Nephron progenitor cell (in vitro differentiated cells): ENCODE data around the gene ZNF675.
"Not testable (repeated sequence)": the region's sequence is repeated elsewhere in the genome, so short reads cannot be mapped to it uniquely, and the experiment has no call there.

Source experiments
- DNase-seq: peaks from one replicate; pipeline ENCODE4 v3.0.0; 2021
- H3K27ac Mint-ChIP-seq: 2 replicates; pipeline ENCODE4 v1.8.0; 2021; ENCODE audit warnings: mild to moderate bottlenecking, moderate library complexity, mixed read lengths
- H3K27me3 Mint-ChIP-seq: 2 replicates; pipeline ENCODE4 v1.8.0; 2021; ENCODE audit warnings: mild to moderate bottlenecking, low read depth, mixed read lengths; ENCODE audit not compliant: poor library complexity
- H3K36me3 Mint-ChIP-seq: 2 replicates; pipeline ENCODE4 v1.8.0; 2021; ENCODE audit warnings: low read depth, mixed read lengths
- H3K4me1 Mint-ChIP-seq: 2 replicates; pipeline ENCODE4 v1.8.0; 2021; ENCODE audit warnings: mixed read lengths
- H3K4me3 Mint-ChIP-seq: 2 replicates; pipeline ENCODE4 v1.8.0; 2021; ENCODE audit warnings: mild to moderate bottlenecking, moderate library complexity, mixed read lengths
- H3K9me3 Mint-ChIP-seq: 2 replicates; pipeline ENCODE4 v1.8.0; 2021; ENCODE audit warnings: mild to moderate bottlenecking, moderate library complexity, mixed read lengths
- CTCF ChIP-seq: fragments of 200-600 bp; sonication (generic); IDR thresholded peaks from 2 replicates; pipeline ENCODE4 v1.5.0; 2021; ENCODE audit warnings: antibody characterized with exemption

The ZNF675 gene

GRCh38 chr19:23686621-23687423 lies at the start of gene ZNF675:
TSS of gene ZNF675 (minus strand) at chr19:23687212. CDS start at chr19:23687033, 179 bp downstream.
- peaks cover 43% of the 10 kb centered on the region for H3K36me3 Mint-ChIP-seq
- H3K9me3 Mint-ChIP-seq, result peaks cover 54% of the 10 kb centered on the region
- H3K27ac Mint-ChIP-seq, result peak within 1 kb of the TSS; percentile 100
- TF ChIP-seq CTCF, result no peak
- H3K27me3 Mint-ChIP-seq, result no peaks in the 10 kb centered on the region
- H3K4me1 Mint-ChIP-seq, result peaks cover 7% of the 10 kb centered on the region
- peak within 1 kb of the TSS; percentile 99 for H3K4me3 Mint-ChIP-seq
- peak; percentile 86 for DNase-seq

DNA sequence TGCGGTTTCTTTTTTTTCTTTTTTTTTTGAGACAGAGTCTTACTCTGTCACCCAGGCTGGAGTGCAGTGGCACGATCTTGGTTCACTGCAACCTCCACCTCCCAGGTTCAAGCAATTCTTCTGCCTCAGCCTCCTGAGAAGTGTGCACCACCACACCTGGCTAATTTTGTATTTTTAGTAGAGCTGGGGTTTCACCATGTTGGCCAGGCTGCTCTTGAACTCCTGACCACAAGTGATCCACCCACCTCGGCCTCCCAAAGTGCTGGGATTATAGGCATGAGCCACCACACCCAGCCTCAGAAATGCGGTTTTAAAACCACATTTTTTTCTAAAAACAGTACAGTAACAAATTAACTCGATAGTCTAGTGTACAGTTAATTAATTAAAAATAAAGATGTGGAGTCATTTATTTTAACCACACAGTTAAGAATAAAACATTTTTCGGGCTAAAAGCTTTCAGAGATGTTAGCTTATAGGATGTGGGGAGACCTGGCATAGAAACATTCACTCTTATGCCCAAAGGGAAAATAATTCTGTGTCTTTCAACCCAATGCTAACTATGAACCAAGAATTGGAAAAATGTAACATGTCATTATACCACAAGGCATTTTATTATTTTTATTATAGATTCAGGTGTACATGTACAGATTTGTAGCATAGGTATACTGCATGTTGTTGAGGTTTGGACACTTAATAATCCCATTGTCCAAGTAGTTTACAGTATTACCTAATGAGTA lies 43.9 kb upstream of the ZNF675 start:
- not testable (repeated sequence) for H3K4me3 Mint-ChIP-seq, H3K36me3 Mint-ChIP-seq, H3K27me3 Mint-ChIP-seq, H3K27ac Mint-ChIP-seq, H3K4me1 Mint-ChIP-seq, DNase-seq
- H3K9me3 Mint-ChIP-seq, result peaks cover 43% of the 10 kb centered on the region

DNA sequence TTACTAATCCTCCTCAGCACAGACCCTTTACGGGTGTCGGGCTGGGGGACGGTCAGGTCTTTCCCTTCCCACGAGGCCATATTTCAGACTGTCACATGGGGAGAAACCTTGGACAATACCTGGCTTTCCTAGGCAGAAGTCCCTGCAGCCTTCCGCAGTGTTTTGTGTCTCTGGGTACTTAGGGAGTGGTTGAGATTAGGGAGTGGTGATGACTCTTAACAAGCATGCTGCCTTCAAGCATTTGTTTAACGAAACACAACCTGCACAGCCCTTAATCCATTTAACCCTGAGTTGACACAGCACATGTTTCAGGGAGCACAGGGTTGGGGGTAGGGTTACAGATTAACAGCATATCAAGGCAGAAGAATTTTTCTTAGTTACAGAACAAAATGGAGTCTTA lies 37.1 kb upstream of the ZNF675 start:
- H3K4me1 Mint-ChIP-seq, result peaks cover 13% of the 10 kb centered on the region
- not testable (repeated sequence) for DNase-seq, H3K27ac Mint-ChIP-seq, H3K4me3 Mint-ChIP-seq, H3K36me3 Mint-ChIP-seq
- H3K9me3 Mint-ChIP-seq, result peaks cover 26% of the 10 kb centered on the region
- peaks cover 12% of the 10 kb centered on the region for H3K27me3 Mint-ChIP-seq

DNA sequence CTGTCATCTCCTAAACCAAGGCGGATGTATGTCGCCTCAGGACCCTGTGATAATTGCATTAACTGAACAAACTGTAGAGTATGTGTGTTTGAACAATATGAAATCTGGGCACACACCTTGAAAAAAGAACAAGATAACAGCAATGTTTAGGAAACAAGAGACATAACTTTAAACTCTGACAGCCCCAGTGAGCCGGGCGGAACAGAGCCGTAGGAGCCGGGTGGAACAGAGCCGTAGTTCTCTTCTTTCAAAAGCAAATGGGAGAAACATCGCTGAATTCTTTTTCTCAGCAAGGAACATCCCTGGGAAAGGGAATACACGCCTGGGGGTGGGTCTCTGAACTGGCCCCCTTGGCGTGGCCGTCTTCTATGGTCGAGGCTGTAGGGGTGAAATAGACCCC lies 31.8 kb upstream of the ZNF675 start:
- peaks cover 5% of the 10 kb centered on the region for H3K4me1 Mint-ChIP-seq
- H3K4me3 Mint-ChIP-seq, result no peak overlapping the region
- no peaks in the 10 kb centered on the region for H3K36me3 Mint-ChIP-seq
- peaks cover 10% of the 10 kb centered on the region for H3K9me3 Mint-ChIP-seq
- no peak for TF ChIP-seq CTCF
- peaks cover 19% of the 10 kb centered on the region for H3K27me3 Mint-ChIP-seq
- no peak overlapping the region for H3K27ac Mint-ChIP-seq
- no peak for DNase-seq

DNA sequence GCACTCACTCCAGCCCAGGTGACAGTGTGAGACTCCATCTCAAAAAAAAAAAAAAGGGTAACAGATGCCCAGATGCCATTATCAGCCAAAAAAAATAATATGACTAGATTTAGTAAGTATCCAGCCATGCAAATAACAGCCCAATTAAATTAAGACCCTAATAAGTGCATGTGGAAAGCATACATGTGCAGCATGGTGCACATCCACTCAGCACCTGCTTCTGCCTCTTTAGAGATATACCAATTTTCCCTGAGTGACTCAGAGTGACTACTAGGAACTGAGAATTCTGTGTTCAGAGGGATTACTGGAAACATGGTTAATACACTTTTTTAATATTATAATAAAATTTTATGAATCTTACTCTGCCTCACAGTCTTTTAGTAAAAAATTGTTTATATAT lies 29.8 kb upstream of the ZNF675 start:
- Mint-ChIP-seq H3K27me3 (peaks cover 19% of the 10 kb centered on the region), H3K27ac (no peak overlapping the region), H3K36me3 (no peaks in the 10 kb centered on the region), H3K4me3 (no peak overlapping the region), H3K9me3 (peaks cover 10% of the 10 kb centered on the region), H3K4me1 (no peaks in the 10 kb centered on the region)
- no peak for TF ChIP-seq CTCF
- DNase-seq, result no peak

GRCh38 chr19:23709347-23709746 lies 22.3 kb upstream of the ZNF675 start:
- Mint-ChIP-seq H3K27me3 (no peaks in the 10 kb centered on the region), H3K9me3 (peaks cover 26% of the 10 kb centered on the region), H3K4me3 (no peak overlapping the region), H3K4me1 (no peaks in the 10 kb centered on the region), H3K36me3 (no peaks in the 10 kb centered on the region), H3K27ac (no peak overlapping the region)
- no peak for DNase-seq
- no peak for TF ChIP-seq CTCF
